GM12891 (cell line): Measurements from ENCODE around the gene MAD2L2.

Source experiments
- PAX5 ChIP-seq: IDR thresholded peaks from 2 replicates; pipeline ENCODE4 v1.6.1; 2011; ENCODE audit warnings: low read length, moderate library complexity, mild to moderate bottlenecking; ENCODE audit not compliant: insufficient read depth, severe bottlenecking
- POLR2A ChIP-seq: IDR thresholded peaks from 2 replicates; pipeline ENCODE4 v1.6.1; 2011; ENCODE audit warnings: low read depth, low read length, control low read depth
- POLR2AphosphoS5 ChIP-seq: IDR thresholded peaks from 2 replicates; pipeline ENCODE4 v1.6.1; 2011; ENCODE audit warnings: low read depth, low read length, control low read depth

- TF ChIP-seq PAX5 (no peak), POLR2A (no peak), POLR2AphosphoS5 (no peak)
Observed at GRCh38 chr1:11703357-11704193, 22.6 kb upstream of the MAD2L2 start.
